ENCODE data around the gene DET1.

Gene DET1

DNA sequence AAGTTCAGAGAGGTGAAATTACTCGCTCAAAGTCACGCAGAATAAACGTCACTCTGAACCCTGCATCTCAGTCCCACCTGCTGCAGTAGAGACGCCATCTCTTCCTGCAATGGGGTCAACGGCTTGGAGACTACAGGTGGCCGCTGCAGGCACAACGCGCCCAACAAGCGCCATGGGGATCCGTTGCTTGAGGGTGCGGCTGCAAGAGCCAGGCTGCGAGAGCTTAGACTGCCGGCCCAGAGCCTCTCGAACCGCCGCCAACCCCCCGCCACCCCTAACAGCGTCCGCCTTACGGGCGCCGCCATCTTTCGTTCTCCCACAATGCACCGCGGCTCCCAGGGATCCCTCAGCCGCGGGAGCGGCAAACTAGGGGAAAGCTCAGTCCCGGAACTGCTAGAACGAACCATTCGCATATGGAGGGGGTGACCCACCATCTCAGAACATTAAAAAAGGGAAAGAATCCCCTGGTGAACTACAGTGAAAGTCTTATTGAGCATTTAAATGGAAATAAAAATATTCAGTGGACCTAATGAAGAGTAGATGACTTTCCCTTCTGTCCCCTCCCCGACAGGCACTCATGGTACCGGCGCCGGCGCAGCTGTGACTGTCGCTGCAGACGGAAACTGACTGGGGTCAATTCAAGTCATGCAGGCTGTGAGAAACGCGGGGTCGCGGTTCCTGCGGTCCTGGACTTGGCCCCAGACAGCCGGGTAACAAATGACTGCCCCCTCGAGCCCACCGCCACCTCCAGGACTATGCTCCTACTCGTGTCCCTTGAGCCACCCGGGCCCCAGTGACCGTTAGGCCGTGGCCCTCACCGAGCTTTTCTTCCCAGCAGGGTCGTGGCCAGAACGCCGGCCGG, 79.2 kb downstream of the DET1 start, which contains the start of the genes MRPL46 and MRPS11:
MRPL46 (minus strand) TSS at position 316 of the 862 bp plus-strand sequence; CDS start at position 305, 11 bp downstream.
MRPS11 (plus strand) TSS at position 636 of the 862 bp plus-strand sequence; CDS start at position 646, 10 bp downstream.
- peak; percentile 86 for DNase-seq (ENCODE audit: low read depth)

GRCh38 chr15:88465633-88466224, 80.8 kb downstream of the DET1 start:
- DNase-seq (ENCODE audit: low read depth) = no peak

DNA sequence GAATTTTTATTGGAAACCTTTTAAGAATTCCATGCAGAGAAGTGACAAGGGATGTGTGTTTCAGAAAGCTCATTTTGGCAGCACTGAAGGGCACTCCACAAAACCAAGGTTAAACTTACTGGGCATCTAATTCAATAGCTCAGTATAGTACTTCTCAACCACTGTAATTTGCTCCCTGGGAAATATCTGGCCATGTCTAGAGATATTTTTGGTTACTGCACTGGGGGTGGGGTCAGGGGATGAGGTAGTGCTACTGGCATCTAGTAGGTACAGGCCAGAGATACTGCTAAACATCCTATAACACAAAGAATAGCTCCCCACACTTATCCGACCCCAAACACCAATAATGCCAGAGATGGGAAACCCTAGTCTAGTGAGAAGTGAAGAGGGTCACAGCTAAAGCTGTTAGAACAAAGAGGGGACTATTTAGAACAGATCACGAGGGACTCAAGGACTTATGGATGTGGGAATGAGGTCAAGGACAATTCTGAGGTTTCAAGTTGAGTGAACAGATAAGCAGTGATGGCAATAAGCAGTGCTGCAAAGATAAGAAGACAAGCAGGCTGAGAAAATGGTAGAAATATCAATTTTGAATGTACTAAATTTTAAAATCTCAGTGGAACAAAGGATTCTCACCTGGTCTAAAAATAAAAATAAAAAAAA, 82.5 kb downstream of the DET1 start:
- DNase-seq (ENCODE audit: low read depth) = no peak
